Raji (cell line): ENCODE measurements around the gene DOCK8.

Experiments used
- POLR2A ChIP-seq: IDR thresholded peaks from 2 replicates; pipeline ENCODE4 v1.6.1; 2011; ENCODE audit warnings: low read depth, low read length, control low read depth; ENCODE audit not compliant: insufficient read depth

Gene DOCK8

GRCh38 chr9:326667-327066 lies 112.0 kb downstream of the DOCK8 start:
- TF ChIP-seq POLR2A, result no peak

DNA sequence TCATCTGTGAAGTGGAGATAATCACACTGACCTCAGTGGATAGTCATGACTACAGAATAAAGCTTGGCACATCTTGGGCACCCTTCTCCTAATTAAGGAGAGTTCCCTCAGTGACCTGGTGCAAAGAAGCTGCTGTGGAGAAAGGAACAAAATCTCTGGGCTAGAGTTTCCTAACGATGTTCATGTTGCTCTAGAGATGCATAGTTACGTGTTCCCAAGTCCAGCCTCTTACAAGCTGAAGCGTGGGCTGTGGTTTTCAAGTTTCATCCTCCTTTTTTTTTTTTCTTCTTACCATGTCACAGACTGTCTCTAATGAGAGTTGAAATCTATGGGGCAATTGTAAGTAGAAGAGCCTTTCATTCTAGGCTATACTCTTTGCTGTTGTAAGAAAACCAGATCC lies 113.8 kb downstream of the DOCK8 start:
- no peak for TF ChIP-seq POLR2A

DNA sequence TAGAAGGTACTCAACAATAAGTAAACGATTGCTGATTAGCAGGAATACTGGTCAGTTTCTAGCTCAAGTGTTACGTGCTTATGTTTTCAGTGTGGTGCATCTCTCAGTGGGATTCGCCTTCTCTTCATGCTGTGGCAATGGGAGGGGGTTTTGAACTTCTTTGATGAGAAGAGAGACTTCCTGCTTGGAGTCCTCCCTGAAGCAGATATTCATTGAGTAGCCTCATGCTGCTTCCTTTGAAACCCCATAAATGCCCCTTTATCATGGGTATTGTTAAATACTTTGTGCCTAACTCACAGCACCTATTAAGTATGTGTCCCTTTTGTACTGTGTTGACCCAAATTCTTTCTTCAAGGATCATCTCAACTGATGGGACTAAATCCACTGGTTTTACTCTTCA lies 116.5 kb downstream of the DOCK8 start:
- TF ChIP-seq POLR2A, result no peak

- TF ChIP-seq POLR2A, result no peak
These were observed 120.7 kb downstream of the DOCK8 start for GRCh38 chr9:335373-335772.

DNA sequence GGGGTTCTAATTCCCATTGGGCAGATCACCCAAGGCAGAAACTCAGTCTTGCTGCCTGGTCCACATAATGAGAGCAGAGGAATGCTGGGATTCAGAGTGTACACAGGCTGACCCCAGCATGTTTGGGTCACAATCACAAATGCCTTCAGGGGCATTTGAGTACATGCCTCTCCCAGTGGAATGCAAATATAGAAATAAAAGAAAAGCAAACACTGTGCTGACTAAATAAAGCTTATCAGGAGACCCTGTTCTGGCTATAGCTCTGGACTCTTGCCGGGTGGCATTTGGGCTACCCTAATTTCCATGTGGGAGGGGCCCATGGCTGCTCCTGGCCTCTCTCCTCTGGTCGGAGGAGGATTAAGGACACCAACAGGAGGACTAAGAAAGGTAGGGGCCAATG lies 121.4 kb downstream of the DOCK8 start:
- TF ChIP-seq POLR2A, result no peak

GRCh38 chr9:338602-339001 lies 123.9 kb downstream of the DOCK8 start:
- no peak for TF ChIP-seq POLR2A

- no peak for TF ChIP-seq POLR2A
These were observed 127.2 kb downstream of the DOCK8 start for GRCh38 chr9:341634-342421.

DNA sequence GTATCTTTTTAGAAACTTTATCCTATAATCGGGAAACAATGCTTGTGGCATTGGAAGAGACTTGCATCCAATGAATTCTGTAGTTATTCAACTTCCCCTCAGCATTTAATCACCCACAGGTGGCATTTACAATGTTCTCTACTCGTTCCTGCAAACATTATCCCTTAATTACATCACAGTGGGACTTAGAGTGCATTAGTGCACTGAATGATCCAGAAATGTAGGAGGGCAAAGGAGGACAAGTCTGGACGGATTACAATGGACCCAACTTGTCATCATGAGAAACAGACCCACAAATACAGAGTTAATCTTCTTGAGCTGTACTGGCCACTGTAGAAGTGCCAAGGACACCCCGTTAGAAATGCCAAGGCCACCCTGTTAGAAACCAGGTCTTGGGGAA lies 129.1 kb downstream of the DOCK8 start:
- no peak for TF ChIP-seq POLR2A

GRCh38 chr9:346111-346571 lies 131.5 kb downstream of the DOCK8 start:
- no peak for TF ChIP-seq POLR2A

DNA sequence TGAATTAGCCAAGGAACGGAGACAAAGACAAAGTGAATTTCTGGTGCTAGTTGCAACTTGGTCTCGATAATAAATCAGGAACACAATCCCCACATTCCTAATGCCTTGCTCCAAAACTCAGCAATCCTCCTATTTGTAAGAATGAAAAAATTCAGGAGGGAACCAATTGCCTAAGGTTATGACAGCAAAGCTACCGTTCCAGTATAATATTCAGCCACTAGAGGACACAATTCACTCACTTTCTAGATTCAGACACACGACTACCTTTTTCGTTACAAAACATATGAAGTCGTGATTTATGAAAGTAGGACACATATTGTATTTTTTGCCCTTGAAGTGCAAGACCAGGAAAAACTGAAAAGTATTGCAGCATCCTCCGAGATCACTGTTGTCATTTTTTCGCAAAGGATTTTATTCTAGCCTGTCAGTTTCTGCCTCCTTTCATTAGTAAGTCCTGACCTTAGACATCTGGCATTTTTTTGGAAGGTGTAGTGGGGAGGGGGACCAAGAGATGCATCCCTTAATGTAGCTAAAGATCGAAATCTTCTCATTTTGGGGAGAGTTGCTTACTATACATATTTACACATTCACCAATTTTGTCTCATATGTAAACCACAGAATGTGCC lies 133.1 kb downstream of the DOCK8 start:
- TF ChIP-seq POLR2A, result no peak

DNA sequence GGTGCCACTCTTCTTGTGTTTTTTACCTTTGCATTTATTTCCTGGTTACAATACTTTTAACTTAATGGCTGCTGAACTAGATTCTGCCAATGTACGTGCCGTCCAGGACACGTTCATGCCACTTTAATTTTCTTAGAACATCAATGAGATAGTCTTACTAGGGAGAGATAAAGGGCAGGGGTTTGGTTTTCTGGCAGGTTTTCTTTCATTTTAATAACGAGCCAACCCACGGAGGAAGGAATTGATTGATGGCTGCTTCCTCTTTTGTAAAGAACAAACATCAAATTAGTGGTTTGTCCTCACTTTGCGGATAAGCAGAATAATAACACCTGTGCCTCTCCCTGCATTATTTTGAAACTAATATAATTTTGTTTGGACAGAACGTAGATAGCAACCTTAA lies 135.7 kb downstream of the DOCK8 start:
- TF ChIP-seq POLR2A, result no peak

GRCh38 chr9:351916-352315 lies 137.3 kb downstream of the DOCK8 start:
- no peak for TF ChIP-seq POLR2A

- TF ChIP-seq POLR2A, result no peak
These were observed 138.4 kb downstream of the DOCK8 start for GRCh38 chr9:353077-353476.

GRCh38 chr9:354453-354852 lies 139.8 kb downstream of the DOCK8 start:
- TF ChIP-seq POLR2A, result no peak

DNA sequence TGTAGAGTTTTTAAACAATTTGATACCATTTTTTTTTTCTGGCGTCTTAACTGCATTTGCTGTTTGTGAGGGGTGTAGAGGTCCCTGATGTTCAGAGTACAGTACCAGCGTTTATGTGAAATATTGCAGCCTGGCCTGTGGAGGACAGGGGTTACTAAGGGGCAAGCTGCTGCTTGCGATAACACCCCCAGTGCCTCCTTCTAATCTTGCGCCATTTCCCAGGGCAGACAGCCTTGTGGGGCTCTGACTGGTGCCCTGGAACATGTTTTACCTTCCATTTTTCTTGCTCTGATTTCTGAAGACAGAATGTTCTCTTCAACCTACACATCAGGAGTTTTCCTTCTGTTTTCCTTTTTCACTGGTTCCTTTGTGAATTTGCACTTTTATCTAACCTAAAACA lies 142.9 kb downstream of the DOCK8 start:
- no peak for TF ChIP-seq POLR2A

DNA sequence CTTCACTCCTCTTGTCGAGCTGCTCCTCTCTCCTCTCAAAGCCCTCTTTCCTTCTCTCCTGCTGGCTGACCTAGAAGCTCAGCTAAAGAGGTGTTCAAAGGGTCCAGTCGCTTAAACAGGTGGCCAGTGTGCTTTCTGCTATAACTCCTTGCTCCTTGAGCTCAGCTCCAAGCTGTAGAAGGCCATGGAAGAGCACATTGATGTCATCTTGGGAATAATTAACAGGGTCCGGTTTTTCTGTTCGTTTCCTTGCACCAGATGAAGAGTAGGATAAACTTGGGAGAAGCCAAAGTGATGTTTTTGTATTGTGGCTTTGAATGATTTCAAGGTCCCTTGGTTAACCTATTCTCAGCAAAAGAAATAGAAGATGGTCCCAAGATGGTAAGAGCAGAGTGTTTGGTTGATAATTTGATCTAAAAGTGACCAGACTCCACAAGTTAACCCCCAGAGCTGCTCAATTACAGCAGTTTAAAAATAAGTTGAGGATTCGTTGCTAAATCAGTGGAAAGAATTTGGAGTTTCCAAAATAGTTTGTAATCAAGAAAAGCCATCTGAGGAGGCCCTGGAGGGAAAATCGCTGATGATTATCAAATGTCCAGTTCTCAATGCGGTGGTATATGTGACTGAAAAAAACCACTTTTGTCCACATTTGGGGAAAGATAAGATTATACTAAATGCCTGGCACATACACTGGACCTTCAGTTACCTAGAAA lies 148.1 kb downstream of the DOCK8 start:
- no peak for TF ChIP-seq POLR2A
